Mesothelial cell of epicardium (in vitro differentiated cells): Measurements from ENCODE around the gene SPATA13. TPM values are rescaled to one million over a fixed set of nuclear protein-coding genes. Genes with fewer than 3 reads are reported as not detected.
A peak's percentile ranks its signal among the peaks of the same experiment; 100 is the strongest.

Experiments used
- DNase-seq, 2 experiments: peaks; one replicate each; pipeline ENCODE4 v3.0.0; 2021; ENCODE audit warnings: low spot score in 2 of 2; ENCODE audit not compliant: unreplicated experiment in 2 of 2
- H3K27ac Mint-ChIP-seq: 2 replicates; pipeline ENCODE4 v1.8.0; 2021; ENCODE audit warnings: mixed read lengths
- H3K27me3 Mint-ChIP-seq: 2 replicates; pipeline ENCODE4 v1.8.0; 2021; ENCODE audit warnings: low read depth, mixed read lengths
- H3K36me3 Mint-ChIP-seq: 2 replicates; pipeline ENCODE4 v1.8.0; 2021; ENCODE audit warnings: mixed read lengths
- H3K4me1 Mint-ChIP-seq: 2 replicates; pipeline ENCODE4 v1.8.0; 2021; ENCODE audit warnings: mixed read lengths
- H3K4me3 Mint-ChIP-seq: 2 replicates; pipeline ENCODE4 v1.8.0; 2021; ENCODE audit warnings: mild to moderate bottlenecking, moderate library complexity, mixed read lengths
- H3K9me3 Mint-ChIP-seq: 2 replicates; pipeline ENCODE4 v1.8.0; 2021; ENCODE audit warnings: mixed read lengths
- total RNA-seq: library from RNA; stranded (reverse); gene quantifications from 3 replicates; pipeline ENCODE4 v1.2.1, GENCODE V29; 2021
- TF ChIP-seq, protein P1 (sequence below): fragments of 200-600 bp; sonication (generic); IDR thresholded peaks from one replicate; pipeline ENCODE4 v1.5.0; 2021; ENCODE audit warnings: antibody characterized with exemption; ENCODE audit not compliant: unreplicated experiment

The SPATA13 gene
- total RNA-seq, 1 donor from 2014 or later: 3.8 TPM

DNA sequence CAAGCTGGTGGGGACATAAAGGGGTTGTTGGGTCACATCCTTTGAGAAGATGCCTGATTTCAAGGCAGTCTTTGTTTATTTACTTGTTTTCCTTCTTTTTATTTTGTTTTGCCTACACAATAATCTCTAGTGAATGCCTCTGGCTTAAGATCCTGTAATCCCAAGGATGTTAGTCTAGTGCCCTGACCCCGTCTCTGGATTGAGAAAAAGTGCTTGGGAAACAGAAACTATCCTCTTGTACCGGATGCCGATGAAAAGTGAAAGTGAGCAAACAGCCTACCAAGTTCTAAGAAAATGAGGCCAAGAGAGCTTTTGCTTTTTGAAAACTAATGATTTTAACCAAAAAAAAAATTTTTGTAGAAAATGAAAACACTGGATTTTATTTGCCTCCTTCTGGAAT lies 106.8 kb downstream of the SPATA13 start:
- H3K27ac Mint-ChIP-seq: no peak overlapping the region

DNA sequence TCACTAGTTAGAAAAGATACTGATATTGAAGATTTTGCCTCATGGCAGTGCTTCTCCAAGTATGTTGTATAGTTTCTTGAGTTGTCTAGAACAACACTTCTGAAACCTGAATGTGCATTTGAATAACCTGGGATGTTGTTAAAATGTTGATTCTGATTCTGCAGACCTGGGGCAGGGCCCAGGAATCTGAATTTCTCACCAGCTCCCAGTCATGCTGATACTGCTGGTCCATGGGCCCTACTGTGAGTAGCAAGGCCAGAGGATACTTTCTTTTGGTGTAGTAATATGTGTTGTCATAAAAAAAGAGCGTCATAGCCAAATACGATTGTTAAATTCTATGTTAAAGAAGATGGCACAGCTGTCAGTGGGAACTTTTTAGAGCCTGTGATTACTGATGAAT lies 107.3 kb downstream of the SPATA13 start:
- no peak overlapping the region for H3K27ac Mint-ChIP-seq
- no peaks in the 10 kb centered on the region for H3K27me3 Mint-ChIP-seq
- no peaks in the 10 kb centered on the region for H3K9me3 Mint-ChIP-seq
- TF ChIP-seq, protein P1, sequence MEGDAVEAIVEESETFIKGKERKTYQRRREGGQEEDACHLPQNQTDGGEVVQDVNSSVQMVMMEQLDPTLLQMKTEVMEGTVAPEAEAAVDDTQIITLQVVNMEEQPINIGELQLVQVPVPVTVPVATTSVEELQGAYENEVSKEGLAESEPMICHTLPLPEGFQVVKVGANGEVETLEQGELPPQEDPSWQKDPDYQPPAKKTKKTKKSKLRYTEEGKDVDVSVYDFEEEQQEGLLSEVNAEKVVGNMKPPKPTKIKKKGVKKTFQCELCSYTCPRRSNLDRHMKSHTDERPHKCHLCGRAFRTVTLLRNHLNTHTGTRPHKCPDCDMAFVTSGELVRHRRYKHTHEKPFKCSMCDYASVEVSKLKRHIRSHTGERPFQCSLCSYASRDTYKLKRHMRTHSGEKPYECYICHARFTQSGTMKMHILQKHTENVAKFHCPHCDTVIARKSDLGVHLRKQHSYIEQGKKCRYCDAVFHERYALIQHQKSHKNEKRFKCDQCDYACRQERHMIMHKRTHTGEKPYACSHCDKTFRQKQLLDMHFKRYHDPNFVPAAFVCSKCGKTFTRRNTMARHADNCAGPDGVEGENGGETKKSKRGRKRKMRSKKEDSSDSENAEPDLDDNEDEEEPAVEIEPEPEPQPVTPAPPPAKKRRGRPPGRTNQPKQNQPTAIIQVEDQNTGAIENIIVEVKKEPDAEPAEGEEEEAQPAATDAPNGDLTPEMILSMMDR: no peak
- DNase-seq: no peak
- peaks cover 42% of the 10 kb centered on the region for H3K4me1 Mint-ChIP-seq
- no peaks in the 10 kb centered on the region for H3K36me3 Mint-ChIP-seq
- H3K4me3 Mint-ChIP-seq: no peak overlapping the region

More for the DNA sequence above, 106.8 kb downstream of the SPATA13 start:
- Mint-ChIP-seq H3K9me3 (no peaks in the 10 kb centered on the region), H3K4me1 (peaks cover 41% of the 10 kb centered on the region), H3K27me3 (no peaks in the 10 kb centered on the region), H3K4me3 (no peak overlapping the region), H3K36me3 (no peaks in the 10 kb centered on the region)
- TF ChIP-seq, protein P1: no peak
- no peak for DNase-seq

DNA sequence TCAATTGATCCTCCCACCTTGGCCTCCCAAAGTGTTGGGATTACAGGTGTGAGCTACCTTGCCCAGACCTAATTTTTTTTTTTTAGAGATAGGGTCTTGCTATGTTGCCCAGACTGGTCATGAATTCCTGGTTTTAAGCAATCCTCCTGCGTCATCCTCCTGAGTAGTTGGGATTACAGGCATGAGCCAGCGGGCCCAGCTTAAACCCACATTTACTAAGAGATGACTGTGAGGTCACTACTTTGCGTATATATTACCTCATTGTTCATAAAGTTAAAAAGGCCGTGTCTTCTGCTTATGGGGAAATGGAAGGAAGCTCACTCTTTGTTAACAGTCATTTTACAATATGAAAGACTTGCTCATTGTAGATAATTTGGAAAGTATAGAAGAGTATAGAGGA lies 109.3 kb downstream of the SPATA13 start:
- Mint-ChIP-seq H3K36me3 (no peaks in the 10 kb centered on the region), H3K9me3 (no peaks in the 10 kb centered on the region), H3K27me3 (no peaks in the 10 kb centered on the region), H3K4me3 (no peak overlapping the region), H3K4me1 (peaks cover 36% of the 10 kb centered on the region), H3K27ac (no peak overlapping the region)
- no peak for DNase-seq
- TF ChIP-seq, protein P1: no peak

DNA sequence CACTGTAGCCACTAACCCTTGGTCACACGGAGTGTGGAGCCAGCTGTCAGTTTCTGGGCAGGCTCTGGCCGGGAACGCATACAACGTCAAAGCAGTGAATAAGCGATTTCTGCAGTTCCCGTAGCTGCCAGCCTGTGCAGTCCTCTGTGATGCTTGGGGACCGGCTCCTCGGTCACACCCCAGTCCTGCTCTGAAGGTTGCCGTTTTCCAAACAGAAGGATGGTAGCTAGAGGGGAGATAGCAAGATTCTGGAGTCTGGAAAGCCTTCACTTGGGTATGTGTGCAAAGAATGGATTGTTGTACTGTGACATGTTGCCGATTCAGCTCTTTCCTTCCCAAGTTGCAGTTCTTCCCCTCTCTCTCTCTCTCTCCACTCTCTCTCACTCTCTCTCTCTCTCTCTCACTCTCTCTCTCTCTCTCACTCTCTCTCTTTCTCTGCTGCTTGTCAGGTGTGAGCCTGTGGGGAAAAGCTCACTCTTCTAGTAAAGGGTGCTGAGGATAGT lies 110.2 kb downstream of the SPATA13 start:
- DNase-seq: no peak
- Mint-ChIP-seq H3K36me3 (no peaks in the 10 kb centered on the region), H3K4me3 (peak overlapping the region; percentile 34), H3K9me3 (no peaks in the 10 kb centered on the region), H3K4me1 (peaks cover 38% of the 10 kb centered on the region), H3K27ac (peak overlapping the region; percentile 86), H3K27me3 (no peaks in the 10 kb centered on the region)
- TF ChIP-seq, protein P1: no peak

DNA sequence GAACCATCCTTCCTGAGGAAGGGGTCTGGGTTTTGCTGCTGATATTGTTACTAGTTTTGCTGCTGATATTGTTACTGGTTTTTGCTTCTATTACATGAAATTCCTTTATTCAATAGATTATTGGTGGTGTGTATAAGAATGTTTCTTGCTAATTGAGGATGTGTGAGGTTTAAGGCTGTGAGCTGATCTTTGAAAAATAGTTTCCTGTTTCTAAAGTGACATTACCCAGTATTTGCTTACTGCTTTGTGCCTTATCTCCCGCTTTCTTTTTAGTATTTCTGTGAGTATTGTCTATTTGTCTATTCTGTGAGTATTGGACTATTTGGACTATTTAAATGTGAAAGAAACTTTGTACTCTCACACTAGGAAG lies 110.7 kb downstream of the SPATA13 start:
- Mint-ChIP-seq H3K4me1 (peaks cover 38% of the 10 kb centered on the region), H3K27ac (peak overlapping the region; percentile 86), H3K9me3 (no peaks in the 10 kb centered on the region), H3K4me3 (no peak overlapping the region), H3K36me3 (no peaks in the 10 kb centered on the region), H3K27me3 (no peaks in the 10 kb centered on the region)
- DNase-seq: no peak
- TF ChIP-seq, protein P1: no peak
